CD4-positive, alpha-beta T cell treated with Interleukin-6 for 4 hours (primary cell): ENCODE results near the gene PODNL1.
"Not testable (repeated sequence)": the region's sequence is repeated elsewhere in the genome, so short reads cannot be mapped to it uniquely, and the experiment has no call there.

Experiments used
- DNase-seq: peaks from one replicate; pipeline ENCODE4 v3.0.0-alpha.2; 2020; ENCODE audit warnings: mixed read lengths

PODNL1 gene

GRCh38 chr19:13938301-13939064 is at the start of gene PODNL1:
TSS of gene PODNL1 (minus strand) at chr19:13938417. CDS start at chr19:13938181, 236 bp downstream.
- DNase-seq: no peak

GRCh38 chr19:13987101-13987890 is 49.1 kb upstream of the PODNL1 start:
- no peak for DNase-seq

- DNase-seq: peak; percentile 100
These were observed 48.2 kb upstream of the PODNL1 start for GRCh38 chr19:13986348-13986904.

GRCh38 chr19:13985771-13986347 is 47.6 kb upstream of the PODNL1 start:
- DNase-seq: no peak

GRCh38 chr19:13984875-13985741 is 46.9 kb upstream of the PODNL1 start:
- peak; percentile 43 for DNase-seq

- DNase-seq: no peak
These were observed 46.0 kb upstream of the PODNL1 start for GRCh38 chr19:13984186-13984585.

GRCh38 chr19:13983213-13983889 is 45.1 kb upstream of the PODNL1 start:
- peak; percentile 84 for DNase-seq

- DNase-seq: no peak
These were observed 44.6 kb upstream of the PODNL1 start for GRCh38 chr19:13982773-13983172.

- no peak for DNase-seq
These were observed 43.8 kb upstream of the PODNL1 start for GRCh38 chr19:13981988-13982501.

GRCh38 chr19:13981467-13981866 is 43.2 kb upstream of the PODNL1 start:
- no peak for DNase-seq

- DNase-seq: no peak
These were observed 42.8 kb upstream of the PODNL1 start for GRCh38 chr19:13981021-13981420.

- no peak for DNase-seq
These were observed 42.1 kb upstream of the PODNL1 start for GRCh38 chr19:13980340-13980739.

- no peak for DNase-seq
These were observed 41.5 kb upstream of the PODNL1 start for GRCh38 chr19:13979686-13980085.

- DNase-seq: no peak
These were observed 41.0 kb upstream of the PODNL1 start for GRCh38 chr19:13979244-13979615.

GRCh38 chr19:13978351-13979243 is 40.4 kb upstream of the PODNL1 start:
- peak; percentile 41 for DNase-seq

GRCh38 chr19:13977803-13978202 is 39.6 kb upstream of the PODNL1 start:
- no peak for DNase-seq

GRCh38 chr19:13976446-13976845 is 38.2 kb upstream of the PODNL1 start:
- no peak for DNase-seq

GRCh38 chr19:13975870-13976269 is 37.7 kb upstream of the PODNL1 start:
- DNase-seq: no peak

GRCh38 chr19:13974073-13974472 is 35.9 kb upstream of the PODNL1 start:
- peak; percentile 75 for DNase-seq

- not testable (repeated sequence) for DNase-seq
These were observed 35.3 kb upstream of the PODNL1 start for GRCh38 chr19:13973479-13973878.
